Measurements from ENCODE around the gene OXSR1.

DNA sequence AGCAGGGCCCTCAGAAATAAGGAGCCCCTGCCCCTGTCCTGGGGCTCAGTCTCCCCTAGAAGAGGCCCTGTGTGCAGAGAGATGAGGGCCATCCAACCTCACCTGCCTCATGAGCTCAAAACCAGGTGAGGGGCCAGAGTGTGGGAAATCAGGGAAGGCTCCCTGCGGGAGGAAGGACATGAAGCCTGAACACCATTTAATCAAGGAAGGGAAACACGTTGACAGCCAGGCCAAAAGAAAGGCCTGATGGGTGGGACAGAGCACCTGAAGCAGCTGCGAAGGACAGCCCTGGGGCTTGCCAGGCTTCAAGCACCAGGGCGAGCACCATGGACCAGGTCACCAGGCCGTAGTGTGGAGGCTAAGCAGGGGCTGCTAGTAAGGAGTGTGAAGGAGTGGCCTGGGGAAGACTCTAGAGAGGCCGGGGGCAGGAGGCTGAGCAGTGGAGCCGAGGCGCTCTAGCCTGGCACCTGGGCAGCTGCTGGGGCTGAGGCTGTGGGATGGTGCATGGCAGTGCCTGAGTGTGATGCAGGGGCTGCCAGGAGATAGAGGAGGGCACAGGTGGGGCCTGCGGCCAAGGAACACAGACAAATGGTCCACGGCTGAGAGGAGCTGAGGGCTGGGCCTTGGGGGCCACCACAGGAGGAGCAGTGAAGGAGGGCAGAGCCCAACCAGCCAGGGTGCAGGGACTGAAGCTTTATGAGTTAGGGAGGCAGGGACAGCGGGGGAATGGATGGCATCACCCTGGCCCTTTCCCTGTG, 44.5 kb upstream of the OXSR1 start:
- TF ChIP-seq CHD2 (IDR thresholded peaks at IDR 0.05; ENCODE audit: low read length, partially characterized antibody) (no peak), SMC3 (IDR thresholded peaks at IDR 0.05) (no peak), KDM5A (IDR thresholded peaks at IDR 0.05) (no peak), EP300 (IDR thresholded peaks at IDR 0.05) (no peak), CBX2 (IDR thresholded peaks at IDR 0.05; ENCODE audit: borderline replicate concordance, low read depth) (no peak), BHLHE40 (IDR thresholded peaks at IDR 0.05; ENCODE audit: low read depth, low read length) (no peak), POLR2A (IDR thresholded peaks at IDR 0.05; ENCODE audit: low read length) (no peak)
- TF ChIP-seq, protein P1, sequence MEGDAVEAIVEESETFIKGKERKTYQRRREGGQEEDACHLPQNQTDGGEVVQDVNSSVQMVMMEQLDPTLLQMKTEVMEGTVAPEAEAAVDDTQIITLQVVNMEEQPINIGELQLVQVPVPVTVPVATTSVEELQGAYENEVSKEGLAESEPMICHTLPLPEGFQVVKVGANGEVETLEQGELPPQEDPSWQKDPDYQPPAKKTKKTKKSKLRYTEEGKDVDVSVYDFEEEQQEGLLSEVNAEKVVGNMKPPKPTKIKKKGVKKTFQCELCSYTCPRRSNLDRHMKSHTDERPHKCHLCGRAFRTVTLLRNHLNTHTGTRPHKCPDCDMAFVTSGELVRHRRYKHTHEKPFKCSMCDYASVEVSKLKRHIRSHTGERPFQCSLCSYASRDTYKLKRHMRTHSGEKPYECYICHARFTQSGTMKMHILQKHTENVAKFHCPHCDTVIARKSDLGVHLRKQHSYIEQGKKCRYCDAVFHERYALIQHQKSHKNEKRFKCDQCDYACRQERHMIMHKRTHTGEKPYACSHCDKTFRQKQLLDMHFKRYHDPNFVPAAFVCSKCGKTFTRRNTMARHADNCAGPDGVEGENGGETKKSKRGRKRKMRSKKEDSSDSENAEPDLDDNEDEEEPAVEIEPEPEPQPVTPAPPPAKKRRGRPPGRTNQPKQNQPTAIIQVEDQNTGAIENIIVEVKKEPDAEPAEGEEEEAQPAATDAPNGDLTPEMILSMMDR (IDR thresholded peaks at IDR 0.05): no peak
- TF ChIP-seq, protein P2, sequence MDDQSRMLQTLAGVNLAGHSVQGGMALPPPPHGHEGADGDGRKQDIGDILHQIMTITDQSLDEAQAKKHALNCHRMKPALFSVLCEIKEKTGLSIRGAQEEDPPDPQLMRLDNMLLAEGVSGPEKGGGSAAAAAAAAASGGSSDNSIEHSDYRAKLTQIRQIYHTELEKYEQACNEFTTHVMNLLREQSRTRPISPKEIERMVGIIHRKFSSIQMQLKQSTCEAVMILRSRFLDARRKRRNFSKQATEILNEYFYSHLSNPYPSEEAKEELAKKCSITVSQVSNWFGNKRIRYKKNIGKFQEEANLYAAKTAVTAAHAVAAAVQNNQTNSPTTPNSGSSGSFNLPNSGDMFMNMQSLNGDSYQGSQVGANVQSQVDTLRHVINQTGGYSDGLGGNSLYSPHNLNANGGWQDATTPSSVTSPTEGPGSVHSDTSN (IDR thresholded peaks at IDR 0.05): no peak
